GM19463 (cell line): ENCODE data around the gene RRM2.

ENCODE experiments used
- ATAC-seq: cut with Tn5 transposase; IDR thresholded peaks from one replicate; pipeline ENCODE4 v1.9.1; 2021; ENCODE audit warnings: mild to moderate bottlenecking, moderate library complexity; ENCODE audit not compliant: unreplicated experiment

The RRM2 gene

GRCh38 chr2:10122500-10123280 lies at the start of gene RRM2:
RRM2 (plus strand) TSS chr2:10122739; CDS start chr2:10122799, 60 bp downstream.
- peak; percentile 71 for ATAC-seq

GRCh38 chr2:10073706-10074105 lies 48.8 kb upstream of the RRM2 start:
- no peak for ATAC-seq

- ATAC-seq: no peak
Measured at GRCh38 chr2:10075101-10075500, 47.4 kb upstream of the RRM2 start.

GRCh38 chr2:10075571-10076209 lies 46.8 kb upstream of the RRM2 start:
- no peak for ATAC-seq

- no peak for ATAC-seq
Measured at GRCh38 chr2:10076511-10076910, 46.0 kb upstream of the RRM2 start.

GRCh38 chr2:10076988-10077527 lies 45.5 kb upstream of the RRM2 start:
- ATAC-seq: no peak

GRCh38 chr2:10078001-10078400 lies 44.5 kb upstream of the RRM2 start:
- ATAC-seq: no peak

GRCh38 chr2:10078704-10079265 lies 43.8 kb upstream of the RRM2 start:
- no peak for ATAC-seq

- ATAC-seq: peak; percentile 17
Measured at GRCh38 chr2:10079266-10079869, 43.2 kb upstream of the RRM2 start.

GRCh38 chr2:10079870-10080535 lies 42.5 kb upstream of the RRM2 start, which contains the start of gene CYS1:
CYS1 (minus strand) TSS chr2:10080411; CDS start chr2:10080223, 188 bp downstream.
- peak; percentile 33 for ATAC-seq

- peak; percentile 18 for ATAC-seq
Measured at GRCh38 chr2:10080536-10081304, 41.8 kb upstream of the RRM2 start.

- no peak for ATAC-seq
Measured at GRCh38 chr2:10083046-10083445, 39.5 kb upstream of the RRM2 start.

GRCh38 chr2:10083692-10084211 lies 38.8 kb upstream of the RRM2 start:
- ATAC-seq: peak; percentile 31

GRCh38 chr2:10084223-10084865 lies 38.2 kb upstream of the RRM2 start:
- ATAC-seq: no peak

- no peak for ATAC-seq
Measured at GRCh38 chr2:10085043-10085667, 37.4 kb upstream of the RRM2 start.

GRCh38 chr2:10085668-10086059 lies 36.9 kb upstream of the RRM2 start:
- no peak for ATAC-seq

- no peak for ATAC-seq
Measured at GRCh38 chr2:10086950-10087349, 35.6 kb upstream of the RRM2 start.

- no peak for ATAC-seq
Measured at GRCh38 chr2:10087360-10087759, 35.2 kb upstream of the RRM2 start.
